K562 (cell line): ENCODE data around the gene SCAMP3. TPM values are rescaled to one million over a fixed set of nuclear protein-coding genes. Genes with fewer than 3 reads are reported as not detected.

Experiments used
- ARID1B ChIP-seq: fragments of 450-650 bp; IDR thresholded peaks from 2 replicates; pipeline ENCODE4 v1.6.1; 2016; ENCODE audit warnings: antibody characterized with exemption, mild to moderate bottlenecking, inconsistent platforms
- BCLAF1 ChIP-seq, 2 experiments: fragments of 450-650 bp in 1 of 2; IDR thresholded peaks; 2 replicates each; pipeline ENCODE4 v1.6.1; 2011 to 2017; ENCODE audit warnings: low read depth in 2 of 2, antibody characterized with exemption in 1 of 2, borderline replicate concordance in 1 of 2, low read length in 1 of 2, mild to moderate bottlenecking in 1 of 2, mixed read lengths in 1 of 2; ENCODE audit not compliant: control insufficient read depth in 1 of 2
- CBFA2T2 ChIP-seq: fragments of 450-650 bp; conservative IDR thresholded peaks from 2 replicates; pipeline ENCODE4 v1.6.1; 2017; ENCODE audit warnings: mild to moderate bottlenecking
- LEF1 ChIP-seq: fragments of 450-650 bp; IDR thresholded peaks from 2 replicates; pipeline ENCODE4 v1.6.1; 2016; ENCODE audit warnings: mild to moderate bottlenecking
- MAFF ChIP-seq: IDR thresholded peaks from 2 replicates; pipeline ENCODE4 v1.6.1; 2012; ENCODE audit warnings: low read length, improper control_type of control experiment
- MCM7 ChIP-seq, 2 experiments: fragments of 450-650 bp; IDR thresholded peaks; 2 replicates each; pipeline ENCODE4 v1.6.1; 2016 to 2018
- NFE2 ChIP-seq: IDR thresholded peaks from 2 replicates; pipeline ENCODE4 v1.6.1; 2014; ENCODE audit warnings: antibody characterized with exemption, low read depth
- NFXL1 ChIP-seq: fragments of 450-650 bp; formaldehyde crosslinking; IDR thresholded peaks from 2 replicates; pipeline ENCODE4 v1.4.0; 2021; ENCODE audit warnings: mild to moderate bottlenecking
- NR2C1 ChIP-seq, 2 experiments: fragments of 450-650 bp; IDR thresholded peaks; 2 replicates each; pipeline ENCODE4 v1.6.1; 2017; ENCODE audit warnings: mild to moderate bottlenecking in 2 of 2, antibody characterized with exemption in 1 of 2, inconsistent platforms in 1 of 2, missing compliant biosample characterization in 1 of 2, missing genetic modification characterization in 1 of 2
- NR2F6 ChIP-seq: fragments of 450-650 bp; formaldehyde crosslinking; IDR thresholded peaks from 2 replicates; pipeline ENCODE4 v1.4.0; 2020; ENCODE audit warnings: mild to moderate bottlenecking
- TAF9B ChIP-seq: fragments of 450-650 bp; IDR thresholded peaks from 2 replicates; pipeline ENCODE4 v1.6.1; 2018; ENCODE audit warnings: mild to moderate bottlenecking; ENCODE audit not compliant: partially characterized antibody
- TCF7L2 ChIP-seq: fragments of 150-350 bp; IDR thresholded peaks from 2 replicates; pipeline ENCODE4 v1.6.1; 2016; ENCODE audit warnings: low read depth, mild to moderate bottlenecking, low read length, moderate library complexity
- TEAD1 ChIP-seq, 2 experiments: fragments of 450-650 bp in 1 of 2; sonication (generic) in 1 of 2; formaldehyde crosslinking; IDR thresholded peaks; 2 replicates each; pipeline versions ENCODE4 v1.4.0 to v1.8.0; 2020 to 2022; ENCODE audit warnings: mild to moderate bottlenecking in 2 of 2, missing genetic modification reagents in 1 of 2
- U2AF1 ChIP-seq: fragments of 200-400 bp; formaldehyde crosslinking; optimal IDR thresholded peaks from 2 replicates; pipeline ENCODE3; 2017; ENCODE audit warnings: mild to moderate bottlenecking, low read depth, low read length, moderate library complexity
- ZBTB2 ChIP-seq: fragments of 450-650 bp; IDR thresholded peaks from 2 replicates; pipeline ENCODE4 v1.6.1; 2016; ENCODE audit warnings: antibody characterized with exemption
- ZKSCAN8 ChIP-seq: fragments of 200-800 bp; sonication (Bioruptor generic); IDR thresholded peaks from 2 replicates; pipeline ENCODE4 v1.6.1; 2016; ENCODE audit warnings: missing genetic modification characterization, missing compliant biosample characterization
- ZNF57 ChIP-seq: fragments of 450-650 bp; formaldehyde crosslinking; IDR thresholded peaks from 2 replicates; pipeline ENCODE4 v1.4.0; 2020; ENCODE audit warnings: mild to moderate bottlenecking, moderate library complexity
- ZZZ3 ChIP-seq: fragments of 450-650 bp; IDR thresholded peaks from 2 replicates; pipeline ENCODE4 v1.6.1; 2016; ENCODE audit warnings: antibody characterized with exemption, mild to moderate bottlenecking, moderate library complexity
- polyA plus RNA-seq, 8 experiments: library from polyadenylated mRNA; depleted of rRNA in 4 of 8; stranded (reverse) in 5 of 8; unstranded in 3 of 8; fragments of >200 nt; fragmentation: Nextera tagmentation in 2 of 8; fragmentation: Illumina TruSeq in 1 of 8; extraction: Ambion mirVana in 2 of 8; extraction: Trizol in 1 of 8; gene quantifications; 2 replicates each; pipeline versions ENCODE4 v1.2.1 to v1.2.3, GENCODE V29; 2011 to 2014; ENCODE audit warnings: inconsistent platforms in 1 of 8, missing spikeins in 1 of 8
- total RNA-seq, 7 experiments: library from RNA; depleted of rRNA in 6 of 7; stranded (reverse); fragments of >200 nt in 6 of 7; fragmentation: Illumina TruSeq in 2 of 7; extraction: Trizol in 2 of 7; gene quantifications; 2 replicates each; pipeline versions ENCODE4 v1.2.1 to v1.2.3, GENCODE V29; 2011 to 2021; ENCODE audit warnings: low replicate concordance in 1 of 7
- TF ChIP-seq, protein P1 (sequence below): fragments of 450-650 bp; IDR thresholded peaks from 2 replicates; pipeline ENCODE4 v1.6.1; 2016; ENCODE audit warnings: low read depth, mild to moderate bottlenecking, moderate library complexity
- TF ChIP-seq, protein P2 (sequence below): fragments of 200-800 bp; sonication (Bioruptor generic); IDR thresholded peaks from 2 replicates; pipeline ENCODE4 v1.6.1; 2017; ENCODE audit warnings: missing genetic modification characterization, missing compliant biosample characterization
- TF ChIP-seq, protein P3 (sequence below): fragments of 450-650 bp; formaldehyde crosslinking; IDR thresholded peaks from 2 replicates; pipeline ENCODE4 v1.4.0; 2022; ENCODE audit warnings: missing genetic modification characterization

Gene SCAMP3
- total and polyA plus RNA-seq, 9 of the 15 experiments (the other 6 are each of a cell fraction or from before 2014, with no cell fraction given), result 14.2 to 131 (median 86.1) TPM

DNA sequence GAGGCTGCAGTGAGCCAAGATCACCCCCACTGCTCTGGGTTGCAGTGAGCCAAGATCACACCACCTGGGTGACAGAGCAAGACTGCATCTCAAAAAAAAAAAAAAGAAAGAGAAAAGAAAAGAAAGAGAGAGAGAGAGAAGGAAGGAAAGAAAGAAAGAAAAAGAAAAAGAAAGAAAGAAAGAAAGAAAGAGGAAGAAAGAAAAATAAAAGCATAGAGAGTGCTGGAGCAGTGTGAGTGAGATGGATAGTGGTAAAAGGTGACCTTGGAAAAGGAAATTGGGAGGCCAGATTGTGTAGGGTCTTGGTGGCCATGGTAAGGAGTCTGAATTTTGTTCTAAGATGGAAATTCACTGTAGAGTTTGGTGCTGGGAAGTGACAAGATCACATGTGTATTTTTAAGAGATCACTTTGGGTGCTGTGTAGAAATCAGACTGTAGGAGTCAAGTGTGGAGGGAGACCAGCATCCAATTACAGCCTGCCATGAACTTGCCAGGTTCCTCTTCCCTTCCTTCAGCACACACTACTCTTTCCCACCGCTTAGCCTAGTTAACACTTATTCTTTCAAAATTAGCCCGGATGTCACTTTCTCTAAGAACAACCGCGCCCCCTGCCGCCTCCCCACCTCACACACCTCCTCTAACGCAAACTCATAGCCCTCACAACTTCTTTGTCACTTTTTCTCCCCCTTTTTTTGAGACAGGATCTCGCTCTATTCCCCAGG lies 35.8 kb downstream of the SCAMP3 start (continued):
- TF ChIP-seq ZBTB2, result no peak
- TF ChIP-seq, protein P1, sequence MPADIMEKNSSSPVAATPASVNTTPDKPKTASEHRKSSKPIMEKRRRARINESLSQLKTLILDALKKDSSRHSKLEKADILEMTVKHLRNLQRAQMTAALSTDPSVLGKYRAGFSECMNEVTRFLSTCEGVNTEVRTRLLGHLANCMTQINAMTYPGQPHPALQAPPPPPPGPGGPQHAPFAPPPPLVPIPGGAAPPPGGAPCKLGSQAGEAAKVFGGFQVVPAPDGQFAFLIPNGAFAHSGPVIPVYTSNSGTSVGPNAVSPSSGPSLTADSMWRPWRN, result no peak
- TF ChIP-seq ZZZ3, result 0 out of 2 replicates have a peak, but pooled peaks have one; percentile 51
- no peak for TF ChIP-seq MAFF
- TF ChIP-seq TCF7L2, result no peak
- no peak for TF ChIP-seq NR2F6 (CRISPR knock-in tag)
- TF ChIP-seq U2AF1, result no peak
- TF ChIP-seq TEAD1 (CRISPR knock-in tag; IDR thresholded peaks at IDR 0.05), result no peak; a peak in 1 of 4 replicates
- TF ChIP-seq NR2C1 (IDR thresholded peaks at IDR 0.05), result peak; percentile 34; the same call in 1 of the 2 replicates
- no peak for TF ChIP-seq NR2C1 (tag; IDR thresholded peaks at IDR 0.05)
- TF ChIP-seq LEF1, result no peak
- peak; percentile 34 for TF ChIP-seq ARID1B
- TF ChIP-seq NFXL1, result no peak
- TF ChIP-seq, protein P2, sequence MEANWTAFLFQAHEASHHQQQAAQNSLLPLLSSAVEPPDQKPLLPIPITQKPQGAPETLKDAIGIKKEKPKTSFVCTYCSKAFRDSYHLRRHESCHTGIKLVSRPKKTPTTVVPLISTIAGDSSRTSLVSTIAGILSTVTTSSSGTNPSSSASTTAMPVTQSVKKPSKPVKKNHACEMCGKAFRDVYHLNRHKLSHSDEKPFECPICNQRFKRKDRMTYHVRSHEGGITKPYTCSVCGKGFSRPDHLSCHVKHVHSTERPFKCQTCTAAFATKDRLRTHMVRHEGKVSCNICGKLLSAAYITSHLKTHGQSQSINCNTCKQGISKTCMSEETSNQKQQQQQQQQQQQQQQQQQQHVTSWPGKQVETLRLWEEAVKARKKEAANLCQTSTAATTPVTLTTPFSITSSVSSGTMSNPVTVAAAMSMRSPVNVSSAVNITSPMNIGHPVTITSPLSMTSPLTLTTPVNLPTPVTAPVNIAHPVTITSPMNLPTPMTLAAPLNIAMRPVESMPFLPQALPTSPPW (CRISPR knock-in tag), result no peak
- no peak for TF ChIP-seq ZKSCAN8
- 0 out of 4 replicates have a peak, but pooled peaks of 1 of the 2 experiments have one; percentile 51 for TF ChIP-seq MCM7 (IDR thresholded peaks at IDR 0.05)
- TF ChIP-seq, protein P3, sequence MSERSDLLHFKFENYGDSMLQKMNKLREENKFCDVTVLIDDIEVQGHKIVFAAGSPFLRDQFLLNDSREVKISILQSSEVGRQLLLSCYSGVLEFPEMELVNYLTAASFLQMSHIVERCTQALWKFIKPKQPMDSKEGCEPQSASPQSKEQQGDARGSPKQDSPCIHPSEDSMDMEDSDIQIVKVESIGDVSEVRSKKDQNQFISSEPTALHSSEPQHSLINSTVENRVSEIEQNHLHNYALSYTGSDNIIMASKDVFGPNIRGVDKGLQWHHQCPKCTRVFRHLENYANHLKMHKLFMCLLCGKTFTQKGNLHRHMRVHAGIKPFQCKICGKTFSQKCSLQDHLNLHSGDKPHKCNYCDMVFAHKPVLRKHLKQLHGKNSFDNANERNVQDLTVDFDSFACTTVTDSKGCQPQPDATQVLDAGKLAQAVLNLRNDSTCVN (CRISPR knock-in tag), result no peak
- peak; percentile 5 to 72; a peak in 1 of 4 replicates for TF ChIP-seq BCLAF1 (IDR thresholded peaks at IDR 0.05; ENCODE audit: borderline replicate concordance in 1 of 2, control insufficient read depth in 1 of 2, low read depth in 2 of 2, low read length in 1 of 2)
- no peak for TF ChIP-seq NFE2
- TF ChIP-seq CBFA2T2, result no peak
- no peak for TF ChIP-seq TAF9B
- TF ChIP-seq ZNF57 (CRISPR knock-in tag), result no peak
